GM12892 (cell line): ENCODE data around the gene CPSF4.
A peak's percentile ranks its signal among the peaks of the same experiment; 100 is the strongest.

ENCODE experiments used
- DNase-seq: peaks from one replicate; pipeline ENCODE4 v3.0.0; 2011; ENCODE audit not compliant: insufficient read length
- FAIRE-seq: peaks from 2 replicates; lab custom pipeline; 2011; peaks lifted over from hg19 to GRCh38; lab: Jason Lieb, UNC
- POLR2A ChIP-seq: IDR thresholded peaks from 2 replicates; pipeline ENCODE4 v1.6.1; 2011; ENCODE audit warnings: low read depth, low read length, control low read depth
- POLR2AphosphoS5 ChIP-seq: IDR thresholded peaks from 2 replicates; pipeline ENCODE4 v1.6.1; 2011; ENCODE audit warnings: low read depth, low read length, control low read depth
- TAF1 ChIP-seq: IDR thresholded peaks from 2 replicates; pipeline ENCODE4 v1.6.1; 2011; ENCODE audit warnings: low read depth, mild to moderate bottlenecking, control low read depth, low read length, borderline replicate concordance

CPSF4 gene

GRCh38 chr7:99397297-99397983, 41.3 kb upstream of the CPSF4 start:
- FAIRE-seq (no peak), DNase-seq (no peak)
- TF ChIP-seq POLR2A = peak; percentile 68
- peak; percentile 84 for TF ChIP-seq POLR2AphosphoS5
- no peak for TF ChIP-seq TAF1

- FAIRE-seq (no peak), DNase-seq (no peak)
- TF ChIP-seq POLR2AphosphoS5 (0 out of 2 replicates have a peak, but pooled peaks have one; percentile 12), POLR2A (no peak)
Observed at GRCh38 chr7:99398891-99399445, 39.8 kb upstream of the CPSF4 start.

GRCh38 chr7:99399597-99399996, 39.1 kb upstream of the CPSF4 start:
- DNase-seq (no peak), FAIRE-seq (no peak)
- no peak for TF ChIP-seq TAF1
- 0 out of 2 replicates have a peak, but pooled peaks have one; percentile 18 for TF ChIP-seq POLR2A
- 0 out of 2 replicates have a peak, but pooled peaks have one; percentile 23 for TF ChIP-seq POLR2AphosphoS5

GRCh38 chr7:99402854-99403253, 35.9 kb upstream of the CPSF4 start:
- FAIRE-seq (no peak), DNase-seq (no peak)
- no peak for TF ChIP-seq POLR2AphosphoS5
- no peak for TF ChIP-seq TAF1
- TF ChIP-seq POLR2A = no peak

- FAIRE-seq (no peak), DNase-seq (no peak)
- no peak for TF ChIP-seq POLR2A
- no peak for TF ChIP-seq TAF1
- no peak for TF ChIP-seq POLR2AphosphoS5
Observed at GRCh38 chr7:99403764-99404163, 35.0 kb upstream of the CPSF4 start.

- FAIRE-seq (no peak), DNase-seq (no peak)
- TF ChIP-seq POLR2A = no peak
- no peak for TF ChIP-seq POLR2AphosphoS5
- TF ChIP-seq TAF1 = no peak
Observed at GRCh38 chr7:99404235-99404976, 34.3 kb upstream of the CPSF4 start.

- TF ChIP-seq TAF1 = no peak
- no peak for TF ChIP-seq POLR2AphosphoS5
- no peak for TF ChIP-seq POLR2A
- DNase-seq (no peak), FAIRE-seq (no peak)
Observed at GRCh38 chr7:99404977-99405320, 33.8 kb upstream of the CPSF4 start.

GRCh38 chr7:99406557-99406956, 32.2 kb upstream of the CPSF4 start:
- no peak for FAIRE-seq

GRCh38 chr7:99407872-99408378, 30.8 kb upstream of the CPSF4 start:
- TF ChIP-seq POLR2AphosphoS5 = no peak
- TF ChIP-seq POLR2A = no peak
- no peak for TF ChIP-seq TAF1
- peak; percentile 14 for FAIRE-seq
- DNase-seq = no peak

More at GRCh38 chr7:99406557-99406956, 32.2 kb upstream of the CPSF4 start:
- TF ChIP-seq TAF1 (no peak), POLR2AphosphoS5 (no peak), POLR2A (no peak; the same call in 1 of the 2 replicates)
- no peak for DNase-seq

- FAIRE-seq = peak; percentile 90
- peak; percentile 90 for DNase-seq
- TF ChIP-seq TAF1 (peak; percentile 91), POLR2AphosphoS5 (peak; percentile 97), POLR2A (peak; percentile 98)
Observed at GRCh38 chr7:99408379-99409191, 30.2 kb upstream of the CPSF4 start, which contains the start of the genes BUD31 and PDAP1. BUD31 (plus strand) TSS chr7:99408969; CDS start chr7:99411093, 2,124 bp downstream. PDAP1 (minus strand) TSS chr7:99408597; CDS start chr7:99408548, 49 bp downstream.
